Mucosa of rectum (tissue), 2 donors: ENCODE results near the gene PGRMC2.
A peak's percentile ranks its signal among the peaks of the same experiment; 100 is the strongest.

Experiments used
- H3K27ac ChIP-seq, 2 donors: one replicate each; pipeline ENCODE4 v1.7.0; 2013; ENCODE audit warnings: inconsistent platforms in 2 of 2, low read depth in 2 of 2, low read length in 2 of 2
- H3K27me3 ChIP-seq, 2 donors: one replicate each; pipeline ENCODE4 v1.7.0; 2013; ENCODE audit warnings: low read length in 2 of 2; ENCODE audit not compliant: control insufficient read depth in 2 of 2, insufficient read depth in 2 of 2
- H3K36me3 ChIP-seq, 2 donors: one replicate each; pipeline ENCODE4 v1.7.0; 2013; ENCODE audit warnings: low read length in 2 of 2; ENCODE audit not compliant: control insufficient read depth in 2 of 2, insufficient read depth in 2 of 2
- H3K4me1 ChIP-seq, 2 donors: one replicate each; pipeline ENCODE4 v1.7.0; 2013; ENCODE audit warnings: low read length in 2 of 2, mild to moderate bottlenecking in 1 of 2; ENCODE audit not compliant: control insufficient read depth in 2 of 2, insufficient read depth in 2 of 2
- H3K4me3 ChIP-seq, 2 donors: one replicate each; pipeline ENCODE4 v1.7.0; 2013; ENCODE audit warnings: low read length in 2 of 2
- H3K9ac ChIP-seq, 2 donors: one replicate each; pipeline ENCODE4 v1.7.0; 2013; ENCODE audit warnings: low read length in 2 of 2, low read depth in 1 of 2, mild to moderate bottlenecking in 1 of 2
- H3K9me3 ChIP-seq, 2 donors: one replicate each; pipeline ENCODE4 v1.7.0; 2013; ENCODE audit warnings: low read length in 2 of 2; ENCODE audit not compliant: control insufficient read depth in 2 of 2
- donor health status: healthy.
- donor health status: Normal muscosa, but diverticular disease.

PGRMC2 gene

GRCh38 chr4:128288689-128289106 is 1.1 kb upstream of the PGRMC2 start:
- no peaks in the 10 kb centered on the region for H3K9me3 ChIP-seq
- H3K36me3 ChIP-seq = peaks cover 0 to 4% of the 10 kb centered on the region in 2 donors
- H3K4me3 ChIP-seq = peak overlapping the region; percentile 83 to 84
- peak overlapping the region; percentile 95 to 98 for H3K27ac ChIP-seq
- peak overlapping the region; percentile 91 to 92 for H3K9ac ChIP-seq
- no peaks in the 10 kb centered on the region for H3K27me3 ChIP-seq
- peaks cover 0 to 23% of the 10 kb centered on the region in 2 donors for H3K4me1 ChIP-seq

- H3K36me3 ChIP-seq = peaks cover 0 to 4% of the 10 kb centered on the region in 2 donors
- peak overlapping the region; percentile 95 to 98 for H3K27ac ChIP-seq
- H3K9me3 ChIP-seq = no peaks in the 10 kb centered on the region
- peak overlapping the region; percentile 83 to 84 for H3K4me3 ChIP-seq
- no peaks in the 10 kb centered on the region for H3K27me3 ChIP-seq
- H3K4me1 ChIP-seq = peaks cover 0 to 23% of the 10 kb centered on the region in 2 donors
- peak overlapping the region; percentile 91 to 92 for H3K9ac ChIP-seq
Measured at GRCh38 chr4:128287871-128288688, 467 bp upstream of the PGRMC2 start.

GRCh38 chr4:128286474-128287058 is 1.0 kb downstream of the PGRMC2 start:
- H3K4me1 ChIP-seq = peaks cover 0 to 23% of the 10 kb centered on the region in 2 donors
- peak overlapping the region; percentile 83 to 88 for H3K4me3 ChIP-seq
- H3K27ac ChIP-seq = peak overlapping the region; percentile 95 to 98
- H3K9ac ChIP-seq = peak overlapping the region; percentile 89 to 93
- peaks cover 0 to 6% of the 10 kb centered on the region in 2 donors for H3K36me3 ChIP-seq
- no peaks in the 10 kb centered on the region for H3K9me3 ChIP-seq
- H3K27me3 ChIP-seq = no peaks in the 10 kb centered on the region

GRCh38 chr4:128285085-128285997 is 2.3 kb downstream of the PGRMC2 start:
- H3K4me3 ChIP-seq = peak overlapping the region; percentile 83 to 88
- peak overlapping the region; percentile 89 to 93 for H3K9ac ChIP-seq
- H3K36me3 ChIP-seq = peaks cover 0 to 6% of the 10 kb centered on the region in 2 donors
- peak overlapping the region; percentile 53 to 95 for H3K27ac ChIP-seq
- peaks cover 0 to 23% of the 10 kb centered on the region in 2 donors for H3K4me1 ChIP-seq
- H3K27me3 ChIP-seq = no peaks in the 10 kb centered on the region
- no peaks in the 10 kb centered on the region for H3K9me3 ChIP-seq

GRCh38 chr4:128284317-128284716 is 3.3 kb downstream of the PGRMC2 start:
- no peaks in the 10 kb centered on the region for H3K9me3 ChIP-seq
- no peaks in the 10 kb centered on the region for H3K27me3 ChIP-seq
- H3K4me3 ChIP-seq = peak overlapping the region in 1 of 2 donors; percentile 88
- H3K27ac ChIP-seq = no peak overlapping the region
- H3K4me1 ChIP-seq = peaks cover 0 to 23% of the 10 kb centered on the region in 2 donors
- H3K9ac ChIP-seq = peak overlapping the region; percentile 34 to 93
- H3K36me3 ChIP-seq = peaks cover 0 to 6% of the 10 kb centered on the region in 2 donors

- H3K4me3 ChIP-seq = no peak overlapping the region
- no peaks in the 10 kb centered on the region for H3K9me3 ChIP-seq
- H3K4me1 ChIP-seq = peaks cover 0 to 16% of the 10 kb centered on the region in 2 donors
- no peak overlapping the region for H3K9ac ChIP-seq
- H3K36me3 ChIP-seq = peaks cover 0 to 6% of the 10 kb centered on the region in 2 donors
- H3K27me3 ChIP-seq = no peaks in the 10 kb centered on the region
- H3K27ac ChIP-seq = no peak overlapping the region
Measured at GRCh38 chr4:128283071-128283470, 4.5 kb downstream of the PGRMC2 start.

GRCh38 chr4:128282516-128282915 is 5.1 kb downstream of the PGRMC2 start:
- Histone ChIP-seq H3K9ac (no peak overlapping the region), H3K27me3 (no peaks in the 10 kb centered on the region), H3K4me3 (no peak overlapping the region), H3K27ac (no peak overlapping the region), H3K36me3 (peaks cover 0 to 6% of the 10 kb centered on the region in 2 donors), H3K9me3 (no peaks in the 10 kb centered on the region), H3K4me1 (peaks cover 0 to 16% of the 10 kb centered on the region in 2 donors)

- H3K4me1 ChIP-seq = peaks cover 0 to 16% of the 10 kb centered on the region in 2 donors
- peaks cover 0 to 6% of the 10 kb centered on the region in 2 donors for H3K36me3 ChIP-seq
- no peaks in the 10 kb centered on the region for H3K27me3 ChIP-seq
- no peak overlapping the region for H3K9ac ChIP-seq
- H3K9me3 ChIP-seq = no peaks in the 10 kb centered on the region
- no peak overlapping the region for H3K4me3 ChIP-seq
- H3K27ac ChIP-seq = no peak overlapping the region
Measured at GRCh38 chr4:128281354-128281753, 6.3 kb downstream of the PGRMC2 start.

GRCh38 chr4:128279624-128280225 is 7.9 kb downstream of the PGRMC2 start:
- Histone ChIP-seq H3K9me3 (no peaks in the 10 kb centered on the region), H3K9ac (no peak overlapping the region), H3K36me3 (peaks cover 0 to 6% of the 10 kb centered on the region in 2 donors), H3K27ac (no peak overlapping the region), H3K4me3 (no peak overlapping the region), H3K27me3 (no peaks in the 10 kb centered on the region), H3K4me1 (peaks cover 0 to 7% of the 10 kb centered on the region in 2 donors)
